Measurements from ENCODE around the gene IRS2. TPM values are rescaled to one million over a fixed set of nuclear protein-coding genes. Genes with fewer than 3 reads are reported as not detected.

Gene IRS2
- total and polyA plus RNA-seq, 7 donors = 9.3 to 40.8 (median 18.2) TPM

DNA sequence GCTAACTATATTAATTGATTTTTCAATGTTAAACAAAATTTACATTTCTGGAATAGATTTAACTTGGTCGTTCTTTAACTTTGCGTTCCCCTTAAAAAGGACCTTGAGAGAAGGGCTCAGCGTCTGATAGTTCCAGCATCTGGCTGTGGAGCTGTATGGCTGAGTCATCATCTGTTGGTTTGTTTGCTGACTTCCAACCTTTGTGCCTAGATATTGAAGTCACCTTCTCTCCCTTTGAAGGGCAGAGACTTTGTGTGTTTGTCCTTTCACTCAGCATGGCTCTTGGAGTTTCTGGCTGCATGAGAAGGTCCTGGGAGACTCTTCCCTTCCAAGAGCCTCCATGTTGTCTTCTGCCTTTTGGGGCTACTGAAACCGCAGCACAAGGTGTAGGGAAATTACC, 16.6 kb upstream of the IRS2 start:
- Histone ChIP-seq H3K4me3 (no peak overlapping the region), H3K9me3 (no peaks in the 10 kb centered on the region), H3K4me1 (no peaks in the 10 kb centered on the region), H3K27ac (no peak overlapping the region), H3K27me3 (ENCODE audit: insufficient read depth in 3 of 3, low read length in 2 of 3) (peaks cover 0 to 3% (median 2%) of the 10 kb centered on the region in 3 donors), H3K36me3 (ENCODE audit: insufficient read depth in 1 of 2, low read depth in 1 of 2) (no peaks in the 10 kb centered on the region)
- no peak for ATAC-seq
- DNase-seq = no peak
- 87 to 90% (median 88%) methylated on average over 4 of the region's 4 CpGs for WGBS, 3 donors
- intact Hi-C loops (cut with DNase I) = loop anchor here in 1 of 2 donors (10.0 kb wide), 1 partner anchor 62 kb away; no protein-coding TSS in a partner anchor
- no peak for TF ChIP-seq CTCF (IDR thresholded peaks at IDR 0.05)

GRCh38 chr13:109795011-109795410, 8.6 kb upstream of the IRS2 start:
- intact Hi-C loops (cut with DNase I) = loop anchor here in 1 of 2 donors (1.0 to 2.0 kb wide), 2 partner anchors 16 to 46 kb away; no protein-coding TSS in a partner anchor
- Histone ChIP-seq H3K27ac (no peak overlapping the region), H3K4me3 (no peak overlapping the region), H3K9me3 (no peaks in the 10 kb centered on the region), H3K36me3 (ENCODE audit: insufficient read depth in 1 of 2, low read depth in 1 of 2) (no peaks in the 10 kb centered on the region), H3K4me1 (peaks cover 7% of the 10 kb centered on the region), H3K27me3 (ENCODE audit: insufficient read depth in 3 of 3, low read length in 2 of 3) (peaks cover 0 to 15% (median 2%) of the 10 kb centered on the region in 3 donors)
- DNase-seq = no peak
- WGBS, 3 donors = 54 to 82% (median 67%) methylated on average over 2 of the region's 2 CpGs
- ATAC-seq = no peak
- TF ChIP-seq CTCF (IDR thresholded peaks at IDR 0.05) = no peak

- H3K27me3 ChIP-seq (ENCODE audit: insufficient read depth in 3 of 3, low read length in 2 of 3) = peaks cover 0 to 15% (median 2%) of the 10 kb centered on the region in 3 donors
- H3K36me3 ChIP-seq (ENCODE audit: insufficient read depth in 1 of 2, low read depth in 1 of 2) = no peaks in the 10 kb centered on the region
- H3K4me3 ChIP-seq = no peak overlapping the region
- WGBS, 3 donors = 76 to 79% (median 78%) methylated on average over 12 of the region's 12 CpGs
- TF ChIP-seq CTCF (IDR thresholded peaks at IDR 0.05) = no peak
- H3K9me3 ChIP-seq = no peaks in the 10 kb centered on the region
- H3K4me1 ChIP-seq = peaks cover 7% of the 10 kb centered on the region
- H3K27ac ChIP-seq = no peak overlapping the region
- ATAC-seq (no peak), DNase-seq (no peak)
- intact Hi-C loops (cut with DNase I) = loop anchor here in 1 of 2 donors (2.0 kb wide), 1 partner anchor 47 kb away; no protein-coding TSS in a partner anchor
Observed at GRCh38 chr13:109794095-109794494, 7.7 kb upstream of the IRS2 start.

GRCh38 chr13:109792416-109793059, 6.2 kb upstream of the IRS2 start:
- H3K27ac ChIP-seq = no peak overlapping the region
- 90 to 92% (median 91%) methylated on average over 6 of the region's 6 CpGs for WGBS, 3 donors
- H3K36me3 ChIP-seq (ENCODE audit: insufficient read depth in 1 of 2, low read depth in 1 of 2) = no peaks in the 10 kb centered on the region
- TF ChIP-seq CTCF (IDR thresholded peaks at IDR 0.05) = no peak
- H3K9me3 ChIP-seq = no peaks in the 10 kb centered on the region
- peaks cover 0 to 12% (median 2%) of the 10 kb centered on the region in 3 donors for H3K27me3 ChIP-seq (ENCODE audit: insufficient read depth in 3 of 3, low read length in 2 of 3)
- H3K4me3 ChIP-seq = no peak overlapping the region
- intact Hi-C loops (cut with DNase I) = no loop called here
- DNase-seq (no peak), ATAC-seq (no peak)
- peaks cover 10% of the 10 kb centered on the region for H3K4me1 ChIP-seq

All from psoas muscle (tissue), 8 donors.